HCT116 (cell line): ENCODE measurements around the gene MAGEB1.

Experiments
- CEBPB ChIP-seq: IDR thresholded peaks from 2 replicates; pipeline ENCODE4 v1.6.1; 2012; ENCODE audit warnings: low read depth
- ELF1 ChIP-seq: IDR thresholded peaks from 2 replicates; pipeline ENCODE4 v1.6.1; 2012; ENCODE audit warnings: low read depth, borderline replicate concordance
- EZH2 ChIP-seq: fragments of 200-600 bp; sonication (generic); IDR thresholded peaks from 2 replicates; pipeline ENCODE4 v1.6.1; 2017; ENCODE audit warnings: antibody characterized with exemption, mixed run types
- FOSL1 ChIP-seq: IDR thresholded peaks from 2 replicates; pipeline ENCODE4 v1.6.1; 2012; ENCODE audit warnings: low read depth
- JUND ChIP-seq: IDR thresholded peaks from 2 replicates; pipeline ENCODE4 v1.6.1; 2012
- POLR2A ChIP-seq: IDR thresholded peaks from 2 replicates; pipeline ENCODE4 v1.7.0; 2011; ENCODE audit warnings: borderline replicate concordance; ENCODE audit not compliant: insufficient read depth, insufficient read length; ENCODE audit errors: extremely low read depth
- POLR2AphosphoS5 ChIP-seq: IDR thresholded peaks from 2 replicates; pipeline ENCODE4 v1.6.1; 2011; ENCODE audit warnings: mild to moderate bottlenecking, low read depth, low read length, moderate library complexity
- SP1 ChIP-seq: IDR thresholded peaks from 2 replicates; pipeline ENCODE4 v1.6.1; 2012; ENCODE audit warnings: low read depth
- YY1 ChIP-seq: IDR thresholded peaks from 2 replicates; pipeline ENCODE4 v1.6.1; 2011; ENCODE audit warnings: low read length, low read depth, moderate library complexity, mild to moderate bottlenecking; ENCODE audit not compliant: insufficient replicate concordance; ENCODE audit errors: extremely low read depth
- ZNF274 ChIP-seq: fragments of 200-500 bp; sonication (Bioruptor generic); IDR thresholded peaks from 2 replicates; pipeline ENCODE4 v1.6.1; 2014; ENCODE audit warnings: mild to moderate bottlenecking, low read depth, low read length, inconsistent platforms
- TF ChIP-seq, protein P1 (sequence below), 3 experiments: fragments of 200-600 bp in 1 of 3; sonication (generic) in 1 of 3; IDR thresholded peaks in 2 of 3; conservative IDR thresholded peaks in 1 of 3; 2 replicates each; pipeline ENCODE4 v1.5.1; 2012 to 2017; ENCODE audit warnings: low read depth in 2 of 3, low read length in 2 of 3, antibody characterized with exemption in 1 of 3, borderline replicate concordance in 1 of 3, control low read depth in 1 of 3, mild to moderate bottlenecking in 1 of 3, mixed read lengths in 1 of 3, mixed run types in 1 of 3, moderate library complexity in 1 of 3; ENCODE audit not compliant: insufficient read depth in 1 of 3
- TF ChIP-seq, protein P2 (sequence below): IDR thresholded peaks from 2 replicates; pipeline ENCODE4 v1.6.1; 2012; ENCODE audit warnings: low read depth
- TF ChIP-seq, protein P3 (sequence below): IDR thresholded peaks from 2 replicates; pipeline ENCODE4 v1.6.1; 2012
- TF ChIP-seq, protein P4 (sequence below): IDR thresholded peaks from 2 replicates; pipeline ENCODE4 v1.6.1; 2012

DNA sequence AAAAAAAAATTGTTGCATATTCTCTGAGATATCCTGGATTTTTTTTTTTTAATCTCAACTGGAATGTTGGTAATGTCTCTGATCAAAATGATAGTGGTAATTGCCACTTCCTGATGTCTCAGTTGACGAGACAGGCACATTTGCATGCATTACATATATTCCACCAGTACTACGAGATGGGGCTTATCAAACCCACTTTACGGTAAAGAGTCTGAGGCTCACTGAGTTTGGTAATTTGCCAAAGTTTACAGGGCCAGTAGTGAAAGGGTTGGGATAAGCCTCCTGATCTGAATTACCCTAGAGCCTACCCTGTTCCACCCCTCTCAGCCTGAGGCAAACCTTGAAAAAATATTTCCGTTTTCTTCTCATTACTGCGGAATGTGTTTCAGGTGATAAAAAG lies 26.3 kb upstream of the MAGEB1 start:
- TF ChIP-seq ZNF274 (no peak), POLR2AphosphoS5 (no peak), EZH2 (no peak), SP1 (no peak), ELF1 (no peak), YY1 (no peak), POLR2A (no peak), CEBPB (no peak), JUND (no peak), FOSL1 (no peak)
- TF ChIP-seq, protein P1, sequence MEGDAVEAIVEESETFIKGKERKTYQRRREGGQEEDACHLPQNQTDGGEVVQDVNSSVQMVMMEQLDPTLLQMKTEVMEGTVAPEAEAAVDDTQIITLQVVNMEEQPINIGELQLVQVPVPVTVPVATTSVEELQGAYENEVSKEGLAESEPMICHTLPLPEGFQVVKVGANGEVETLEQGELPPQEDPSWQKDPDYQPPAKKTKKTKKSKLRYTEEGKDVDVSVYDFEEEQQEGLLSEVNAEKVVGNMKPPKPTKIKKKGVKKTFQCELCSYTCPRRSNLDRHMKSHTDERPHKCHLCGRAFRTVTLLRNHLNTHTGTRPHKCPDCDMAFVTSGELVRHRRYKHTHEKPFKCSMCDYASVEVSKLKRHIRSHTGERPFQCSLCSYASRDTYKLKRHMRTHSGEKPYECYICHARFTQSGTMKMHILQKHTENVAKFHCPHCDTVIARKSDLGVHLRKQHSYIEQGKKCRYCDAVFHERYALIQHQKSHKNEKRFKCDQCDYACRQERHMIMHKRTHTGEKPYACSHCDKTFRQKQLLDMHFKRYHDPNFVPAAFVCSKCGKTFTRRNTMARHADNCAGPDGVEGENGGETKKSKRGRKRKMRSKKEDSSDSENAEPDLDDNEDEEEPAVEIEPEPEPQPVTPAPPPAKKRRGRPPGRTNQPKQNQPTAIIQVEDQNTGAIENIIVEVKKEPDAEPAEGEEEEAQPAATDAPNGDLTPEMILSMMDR (IDR thresholded peaks at IDR 0.05 in 2 of 3, conservative IDR thresholded peaks at IDR 0.05 in 1 of 3; ENCODE audit: borderline replicate concordance in 1 of 3, insufficient read depth in 1 of 3, low read depth in 2 of 3, low read length in 2 of 3), result no peak
- TF ChIP-seq, protein P2, sequence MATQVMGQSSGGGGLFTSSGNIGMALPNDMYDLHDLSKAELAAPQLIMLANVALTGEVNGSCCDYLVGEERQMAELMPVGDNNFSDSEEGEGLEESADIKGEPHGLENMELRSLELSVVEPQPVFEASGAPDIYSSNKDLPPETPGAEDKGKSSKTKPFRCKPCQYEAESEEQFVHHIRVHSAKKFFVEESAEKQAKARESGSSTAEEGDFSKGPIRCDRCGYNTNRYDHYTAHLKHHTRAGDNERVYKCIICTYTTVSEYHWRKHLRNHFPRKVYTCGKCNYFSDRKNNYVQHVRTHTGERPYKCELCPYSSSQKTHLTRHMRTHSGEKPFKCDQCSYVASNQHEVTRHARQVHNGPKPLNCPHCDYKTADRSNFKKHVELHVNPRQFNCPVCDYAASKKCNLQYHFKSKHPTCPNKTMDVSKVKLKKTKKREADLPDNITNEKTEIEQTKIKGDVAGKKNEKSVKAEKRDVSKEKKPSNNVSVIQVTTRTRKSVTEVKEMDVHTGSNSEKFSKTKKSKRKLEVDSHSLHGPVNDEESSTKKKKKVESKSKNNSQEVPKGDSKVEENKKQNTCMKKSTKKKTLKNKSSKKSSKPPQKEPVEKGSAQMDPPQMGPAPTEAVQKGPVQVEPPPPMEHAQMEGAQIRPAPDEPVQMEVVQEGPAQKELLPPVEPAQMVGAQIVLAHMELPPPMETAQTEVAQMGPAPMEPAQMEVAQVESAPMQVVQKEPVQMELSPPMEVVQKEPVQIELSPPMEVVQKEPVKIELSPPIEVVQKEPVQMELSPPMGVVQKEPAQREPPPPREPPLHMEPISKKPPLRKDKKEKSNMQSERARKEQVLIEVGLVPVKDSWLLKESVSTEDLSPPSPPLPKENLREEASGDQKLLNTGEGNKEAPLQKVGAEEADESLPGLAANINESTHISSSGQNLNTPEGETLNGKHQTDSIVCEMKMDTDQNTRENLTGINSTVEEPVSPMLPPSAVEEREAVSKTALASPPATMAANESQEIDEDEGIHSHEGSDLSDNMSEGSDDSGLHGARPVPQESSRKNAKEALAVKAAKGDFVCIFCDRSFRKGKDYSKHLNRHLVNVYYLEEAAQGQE, result no peak
- TF ChIP-seq, protein P3, sequence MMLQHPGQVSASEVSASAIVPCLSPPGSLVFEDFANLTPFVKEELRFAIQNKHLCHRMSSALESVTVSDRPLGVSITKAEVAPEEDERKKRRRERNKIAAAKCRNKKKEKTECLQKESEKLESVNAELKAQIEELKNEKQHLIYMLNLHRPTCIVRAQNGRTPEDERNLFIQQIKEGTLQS, result no peak
- TF ChIP-seq, protein P4, sequence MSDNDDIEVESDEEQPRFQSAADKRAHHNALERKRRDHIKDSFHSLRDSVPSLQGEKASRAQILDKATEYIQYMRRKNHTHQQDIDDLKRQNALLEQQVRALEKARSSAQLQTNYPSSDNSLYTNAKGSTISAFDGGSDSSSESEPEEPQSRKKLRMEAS, result no peak
